ENCODE measurements around the gene GFM2.
A peak's percentile ranks its signal among the peaks of the same experiment; 100 is the strongest.
"Not testable (repeated sequence)": the region's sequence is repeated elsewhere in the genome, so short reads cannot be mapped to it uniquely, and the experiment has no call there.

The GFM2 gene

GRCh38 chr5:74717596-74717995 is 49.3 kb downstream of the GFM2 start:
- DNase-seq: no peak

- DNase-seq: no peak
Measured at GRCh38 chr5:74693191-74693590, 73.7 kb downstream of the GFM2 start.

DNA sequence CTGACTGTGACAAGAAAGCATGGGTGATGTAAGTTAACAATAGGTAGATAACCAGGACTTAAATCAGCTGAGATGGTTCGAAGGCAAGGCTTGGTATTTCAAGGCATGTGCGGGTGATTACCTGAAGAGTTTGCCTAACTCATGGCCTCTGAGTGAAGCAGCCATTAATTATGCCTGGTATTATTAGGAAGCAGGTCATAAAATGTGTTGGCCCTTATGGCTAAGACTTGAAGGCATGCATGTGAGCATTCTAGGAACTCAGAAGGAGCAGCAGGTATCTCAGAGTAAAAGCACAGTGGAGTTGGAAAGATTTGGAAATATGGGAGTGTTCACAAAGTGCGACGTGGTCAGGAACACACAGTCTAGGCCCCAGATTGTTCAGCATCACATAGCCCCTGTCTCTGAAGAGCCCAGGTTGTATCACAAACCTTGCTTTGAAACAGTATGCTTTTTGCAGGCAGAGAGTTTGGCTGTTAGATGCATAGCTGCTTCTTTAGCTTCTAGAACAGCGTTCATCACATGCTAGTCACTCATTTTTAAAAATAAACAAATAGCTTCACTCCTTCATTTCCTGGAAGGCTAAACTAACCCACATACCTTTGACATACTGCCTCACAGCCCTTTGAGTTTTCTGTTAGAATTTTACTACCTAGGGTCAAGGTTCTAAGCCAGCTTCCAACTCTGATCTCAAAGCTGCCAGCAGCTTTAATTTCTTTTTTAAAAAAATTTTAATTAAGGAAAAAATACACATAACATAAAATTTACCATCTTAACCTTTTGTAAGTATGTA is 79.8 kb downstream of the GFM2 start:
- no peak for DNase-seq

GRCh38 chr5:74685979-74686631 is 80.8 kb downstream of the GFM2 start:
- no peak for DNase-seq

DNA sequence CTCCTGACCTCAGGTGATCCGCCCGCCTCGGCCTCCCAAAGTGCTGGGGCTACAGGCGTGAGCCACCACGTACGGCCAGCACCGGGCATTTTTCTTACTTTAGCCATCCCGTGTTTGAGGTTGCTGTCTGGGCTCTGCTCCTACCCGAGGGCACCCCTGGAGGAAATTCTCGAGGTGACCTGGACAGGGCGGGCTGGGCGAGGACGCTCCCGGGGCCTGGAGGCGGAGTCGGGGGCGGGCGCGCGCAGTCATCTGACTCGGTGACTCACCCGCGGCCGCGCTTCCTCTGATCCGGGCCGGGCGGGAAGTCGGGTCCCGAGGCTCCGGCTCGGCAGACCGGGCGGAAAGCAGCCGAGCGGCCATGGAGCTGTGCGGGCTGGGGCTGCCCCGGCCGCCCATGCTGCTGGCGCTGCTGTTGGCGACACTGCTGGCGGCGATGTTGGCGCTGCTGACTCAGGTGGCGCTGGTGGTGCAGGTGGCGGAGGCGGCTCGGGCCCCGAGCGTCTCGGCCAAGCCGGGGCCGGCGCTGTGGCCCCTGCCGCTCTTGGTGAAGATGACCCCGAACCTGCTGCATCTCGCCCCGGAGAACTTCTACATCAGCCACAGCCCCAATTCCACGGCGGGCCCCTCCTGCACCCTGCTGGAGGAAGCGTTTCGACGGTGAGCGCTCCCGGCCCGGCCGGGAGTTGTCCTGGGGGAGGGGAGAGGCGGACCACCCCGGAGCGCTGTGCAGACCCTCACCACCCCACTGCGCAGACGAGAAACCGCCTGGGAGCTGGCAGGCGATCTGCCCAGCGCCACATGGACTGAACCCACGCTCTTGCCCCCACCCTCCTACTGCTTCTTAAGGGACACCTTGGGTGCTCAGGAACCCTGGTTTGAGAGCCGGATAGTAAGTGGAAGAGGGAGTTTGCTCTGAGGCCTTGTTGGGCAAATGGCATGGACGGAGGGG is 81.7 kb downstream of the GFM2 start, which contains the start of gene HEXB:
TSS of gene HEXB (plus strand) at position 334 of the 952 bp plus-strand sequence. CDS start at position 362, 28 bp downstream.
- peak; percentile 87 to 91 for DNase-seq

- DNase-seq: no peak
Measured at GRCh38 chr5:74679966-74680365, 87.0 kb downstream of the GFM2 start.

GRCh38 chr5:74679300-74679699 is 87.6 kb downstream of the GFM2 start:
- DNase-seq: not testable (repeated sequence)

DNA sequence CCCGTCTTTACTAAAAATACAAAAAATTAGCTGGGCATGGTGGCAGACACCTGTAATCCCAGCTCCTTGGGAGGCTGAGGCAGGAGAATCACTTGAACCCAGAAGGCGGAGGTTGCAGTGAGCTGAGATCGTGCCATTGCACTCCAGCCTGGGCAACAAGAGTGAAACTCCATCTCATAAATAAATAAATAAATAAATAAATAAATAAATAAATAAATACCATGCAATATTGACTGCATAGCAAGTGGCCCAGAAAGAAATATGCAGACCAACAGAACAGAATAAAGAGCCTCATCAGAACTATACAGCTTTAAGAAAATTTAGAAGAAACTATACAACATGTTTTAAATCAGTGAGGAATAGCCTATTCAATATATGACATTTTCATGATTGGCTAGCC is 88.8 kb downstream of the GFM2 start:
- DNase-seq: not testable (repeated sequence)

GRCh38 chr5:74676466-74676865 is 90.5 kb downstream of the GFM2 start:
- DNase-seq: not testable (repeated sequence)

DNA sequence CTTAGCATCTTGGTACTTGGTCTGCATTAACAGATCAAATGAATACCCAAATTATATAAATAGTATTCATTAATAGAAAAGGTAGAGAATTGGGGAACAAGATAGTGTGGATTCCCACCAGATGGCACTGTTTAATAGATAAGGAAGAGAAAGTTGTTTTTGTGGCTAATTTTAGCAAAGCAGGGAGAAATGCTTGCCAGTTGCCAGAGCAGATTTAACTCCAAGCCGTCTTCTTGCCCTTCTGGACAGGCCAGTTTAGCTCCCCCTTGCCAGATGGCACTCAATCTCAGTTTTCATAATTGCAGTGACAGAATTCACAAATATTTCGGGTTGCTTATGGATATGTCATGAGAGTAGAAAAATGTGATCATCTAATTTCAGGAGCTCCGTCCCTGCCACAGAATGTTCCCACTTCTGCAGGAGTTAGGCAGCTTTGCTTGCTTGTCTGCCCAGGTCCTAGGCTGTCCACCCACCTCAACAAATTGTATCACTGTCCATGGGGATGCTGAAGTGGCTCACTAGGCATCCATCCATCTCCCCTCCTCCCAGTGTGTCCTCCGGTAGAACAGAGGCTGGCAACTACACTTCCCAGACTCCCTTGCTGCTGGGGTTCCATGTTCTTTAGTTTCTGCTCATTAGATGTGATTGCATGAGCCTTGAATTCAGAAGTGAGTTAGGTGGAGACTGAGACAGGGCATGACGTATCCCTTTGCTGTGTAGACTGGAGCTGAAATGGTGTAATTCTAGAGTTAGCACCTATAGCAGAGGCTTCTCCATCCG is 93.7 kb downstream of the GFM2 start:
- no peak for DNase-seq

- no peak for DNase-seq
Measured at GRCh38 chr5:74672215-74672877, 94.6 kb downstream of the GFM2 start.

Measured in stimulated activated CD4-positive, alpha-beta T cell treated with anti-CD3 and anti-CD28 coated beads, Interleukin-2, amount 100 ng/mL, for 24 hours (primary cell).